NB4 (cell line): ENCODE measurements around the gene HERPUD1.

ENCODE experiments used
- CTCF ChIP-seq: IDR thresholded peaks from one replicate; pipeline ENCODE4 v1.5.1; 2012; ENCODE audit warnings: low read depth, low read length
- MYC ChIP-seq: IDR thresholded peaks from 2 replicates; pipeline ENCODE4 v1.6.1; 2011; ENCODE audit warnings: low read depth, low read length
- TF ChIP-seq, protein P1 (sequence below): IDR thresholded peaks from 2 replicates; pipeline ENCODE4 v1.6.1; 2011; ENCODE audit warnings: low read depth, low read length

GRCh38 chr16:56974549-56975300, 42.8 kb downstream of the HERPUD1 start:
- TF ChIP-seq CTCF: no peak
- TF ChIP-seq, protein P1, sequence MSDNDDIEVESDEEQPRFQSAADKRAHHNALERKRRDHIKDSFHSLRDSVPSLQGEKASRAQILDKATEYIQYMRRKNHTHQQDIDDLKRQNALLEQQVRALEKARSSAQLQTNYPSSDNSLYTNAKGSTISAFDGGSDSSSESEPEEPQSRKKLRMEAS: no peak
- no peak for TF ChIP-seq MYC
